Amniotic stem cell (primary cell): ENCODE results near the gene MID1.

ENCODE experiments used
- DNase-seq: peaks from one replicate; lab custom pipeline; 2025; lab: John Stamatoyannopoulos, UW

The MID1 gene, protein sequence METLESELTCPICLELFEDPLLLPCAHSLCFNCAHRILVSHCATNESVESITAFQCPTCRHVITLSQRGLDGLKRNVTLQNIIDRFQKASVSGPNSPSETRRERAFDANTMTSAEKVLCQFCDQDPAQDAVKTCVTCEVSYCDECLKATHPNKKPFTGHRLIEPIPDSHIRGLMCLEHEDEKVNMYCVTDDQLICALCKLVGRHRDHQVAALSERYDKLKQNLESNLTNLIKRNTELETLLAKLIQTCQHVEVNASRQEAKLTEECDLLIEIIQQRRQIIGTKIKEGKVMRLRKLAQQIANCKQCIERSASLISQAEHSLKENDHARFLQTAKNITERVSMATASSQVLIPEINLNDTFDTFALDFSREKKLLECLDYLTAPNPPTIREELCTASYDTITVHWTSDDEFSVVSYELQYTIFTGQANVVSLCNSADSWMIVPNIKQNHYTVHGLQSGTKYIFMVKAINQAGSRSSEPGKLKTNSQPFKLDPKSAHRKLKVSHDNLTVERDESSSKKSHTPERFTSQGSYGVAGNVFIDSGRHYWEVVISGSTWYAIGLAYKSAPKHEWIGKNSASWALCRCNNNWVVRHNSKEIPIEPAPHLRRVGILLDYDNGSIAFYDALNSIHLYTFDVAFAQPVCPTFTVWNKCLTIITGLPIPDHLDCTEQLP

DNA sequence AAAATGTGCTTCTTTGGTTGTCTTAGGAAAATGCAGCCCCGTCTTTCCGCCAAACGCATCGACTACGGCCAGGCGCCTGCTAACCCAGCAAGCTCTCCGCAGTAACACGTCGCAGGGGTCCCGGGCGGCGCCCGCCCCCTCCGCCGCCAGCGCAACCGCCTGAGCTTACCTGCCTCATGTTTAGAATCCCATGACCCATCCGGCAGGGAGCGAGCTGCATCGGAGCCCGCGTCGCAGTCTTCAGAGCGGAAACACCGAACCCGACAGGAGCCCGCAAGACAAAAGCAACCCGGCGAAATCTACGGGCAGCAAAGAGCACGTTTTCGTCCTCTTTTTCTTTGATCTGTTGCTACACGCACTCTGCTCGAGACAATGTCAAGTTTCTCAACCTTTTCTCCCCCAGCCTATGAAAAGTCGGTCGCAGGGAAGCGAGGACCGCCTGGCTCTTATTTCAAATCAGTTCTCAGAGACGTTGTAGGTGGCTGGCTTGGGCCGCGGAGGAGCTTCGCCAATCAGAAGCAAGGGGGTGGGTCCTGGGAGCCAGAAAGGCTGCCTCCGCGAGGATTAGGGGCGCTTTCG lies at the start of gene MID1:
TSS of gene MID1 (minus strand) at position 465 of the 579 bp plus-strand sequence. CDS start 53,038 bp downstream, outside the sequence.
- peak; percentile 13 for DNase-seq

DNA sequence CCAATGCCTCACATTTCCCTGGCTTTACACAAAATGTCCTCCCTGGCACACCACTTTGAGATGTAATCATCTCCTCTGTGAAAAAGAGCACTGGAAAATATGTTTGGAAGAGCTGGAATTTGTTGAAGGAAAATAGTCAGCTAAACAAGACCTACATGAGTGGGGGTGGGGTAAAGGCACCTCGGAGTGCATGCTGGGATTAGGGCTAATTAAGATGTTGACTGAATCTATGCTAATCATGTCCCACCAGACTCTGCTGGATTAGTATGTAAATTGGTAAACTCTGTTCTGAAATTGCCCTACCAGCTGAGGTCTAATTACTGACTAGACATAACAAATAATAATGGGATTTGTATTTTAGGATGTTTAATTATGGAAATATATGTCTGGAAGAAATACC lies 46.8 kb upstream of the MID1 start:
- no peak for DNase-seq

DNA sequence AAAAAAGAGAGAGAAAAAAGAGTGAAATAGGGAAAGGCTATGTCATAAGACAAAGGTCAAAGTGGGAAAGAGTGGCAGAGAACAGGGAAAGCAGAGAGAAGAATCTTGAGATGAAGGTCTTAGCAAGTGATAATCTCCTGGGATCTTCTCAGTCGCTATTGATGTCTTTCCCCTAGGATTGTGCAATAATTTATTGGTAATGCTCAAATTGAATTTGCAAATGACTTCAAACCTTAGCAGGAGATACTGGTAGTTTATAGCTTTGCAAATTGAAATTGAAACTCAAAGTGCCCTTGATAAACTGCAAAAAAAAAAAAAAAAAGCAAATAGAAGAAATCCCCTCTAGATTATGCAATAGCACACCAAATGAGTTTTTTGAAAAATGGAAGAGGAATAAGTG lies 45.7 kb upstream of the MID1 start:
- no peak for DNase-seq

DNA sequence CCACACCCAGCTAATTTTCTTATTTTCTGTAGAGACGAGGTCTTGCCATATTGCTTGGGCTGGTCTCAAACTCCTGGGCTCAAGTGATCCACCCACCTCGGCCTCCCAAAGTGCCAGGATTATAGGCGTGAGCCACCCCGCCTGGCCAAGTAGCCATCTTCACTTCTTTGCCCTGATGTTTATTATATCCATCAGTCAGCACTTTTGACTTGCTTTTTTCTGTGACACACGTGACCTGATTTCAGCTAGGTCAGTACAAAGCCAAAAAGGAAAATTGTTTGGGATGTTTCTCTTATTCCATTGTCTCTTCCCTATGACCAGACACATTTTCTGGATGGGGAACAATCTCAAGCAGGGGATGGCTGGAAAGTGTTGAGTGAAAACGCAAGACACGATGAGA lies 45.3 kb upstream of the MID1 start:
- DNase-seq, result no peak

DNA sequence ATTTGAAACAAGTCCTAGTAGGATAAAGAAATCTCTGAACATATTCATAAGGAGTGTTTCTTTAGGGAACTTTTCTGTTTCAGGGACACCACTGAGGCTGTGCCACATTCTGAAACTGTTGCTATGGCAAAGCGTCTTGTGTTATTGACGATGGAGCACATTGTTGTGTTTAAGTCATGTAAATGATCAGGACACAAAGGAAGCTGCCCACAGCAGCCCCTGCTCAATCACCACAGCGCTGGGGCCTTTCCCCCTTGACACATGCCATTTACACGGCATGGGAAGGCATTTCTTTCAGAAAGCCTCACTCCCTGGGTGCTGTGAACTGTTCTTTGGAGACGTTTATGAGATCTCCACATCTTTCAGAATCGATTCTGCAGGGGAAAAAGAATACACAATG lies 39.8 kb upstream of the MID1 start:
- no peak for DNase-seq

DNA sequence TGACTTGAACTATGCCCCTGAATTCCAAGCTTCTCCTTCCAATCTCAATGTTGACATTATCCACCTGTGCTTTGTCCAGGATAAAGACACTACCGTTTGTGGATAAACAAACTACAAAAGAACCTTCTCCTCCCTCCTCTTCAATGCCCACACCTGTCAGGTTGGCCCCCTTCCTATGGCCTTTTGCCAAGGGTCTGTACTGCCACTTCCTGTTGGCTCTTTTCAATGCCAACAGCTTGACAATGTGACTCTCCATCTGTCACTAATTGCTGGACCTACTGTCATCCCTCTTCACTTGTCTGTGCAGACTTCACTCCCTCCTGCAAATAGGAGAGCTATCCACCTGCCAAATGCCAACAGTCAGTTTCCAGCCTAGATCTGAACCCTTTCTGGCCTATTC lies 35.8 kb upstream of the MID1 start:
- no peak for DNase-seq

DNA sequence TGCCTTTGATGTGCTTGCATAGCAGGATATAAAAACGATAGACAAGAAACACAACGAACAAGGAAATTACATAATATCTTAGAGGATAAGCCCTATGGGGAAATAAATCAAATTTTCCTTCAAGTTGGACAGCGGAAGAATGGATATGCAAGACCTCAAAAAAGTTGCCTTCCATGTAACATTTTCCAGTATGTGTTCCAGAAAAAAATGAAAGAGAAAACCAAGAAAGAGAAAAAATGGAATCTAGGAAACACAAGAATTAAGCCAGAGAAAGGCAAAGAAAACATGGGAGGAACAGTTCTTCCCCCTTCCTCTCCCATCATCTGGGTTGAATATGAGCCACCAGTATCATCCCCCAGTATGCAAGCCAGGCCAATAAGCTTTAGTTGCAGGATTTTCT lies 34.6 kb upstream of the MID1 start:
- no peak for DNase-seq

DNA sequence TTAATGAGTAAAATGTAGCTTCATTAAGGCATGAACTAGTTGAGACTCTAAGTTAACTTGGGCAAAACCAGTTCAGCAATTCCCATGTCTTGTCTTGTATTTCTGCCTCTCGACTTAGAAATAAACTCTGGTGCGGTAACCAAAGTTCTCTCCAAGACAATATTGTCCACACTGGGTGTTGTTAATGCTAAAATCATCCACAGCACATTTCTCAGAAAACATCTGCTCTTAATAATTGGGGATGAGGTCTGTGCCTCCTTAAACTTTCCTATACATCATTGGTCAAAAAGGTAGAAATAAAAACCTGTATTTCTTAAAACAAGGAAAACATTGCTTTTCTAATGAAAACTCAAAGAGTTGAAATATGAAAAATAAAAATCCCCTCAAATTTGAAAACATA lies 32.9 kb upstream of the MID1 start:
- no peak for DNase-seq

DNA sequence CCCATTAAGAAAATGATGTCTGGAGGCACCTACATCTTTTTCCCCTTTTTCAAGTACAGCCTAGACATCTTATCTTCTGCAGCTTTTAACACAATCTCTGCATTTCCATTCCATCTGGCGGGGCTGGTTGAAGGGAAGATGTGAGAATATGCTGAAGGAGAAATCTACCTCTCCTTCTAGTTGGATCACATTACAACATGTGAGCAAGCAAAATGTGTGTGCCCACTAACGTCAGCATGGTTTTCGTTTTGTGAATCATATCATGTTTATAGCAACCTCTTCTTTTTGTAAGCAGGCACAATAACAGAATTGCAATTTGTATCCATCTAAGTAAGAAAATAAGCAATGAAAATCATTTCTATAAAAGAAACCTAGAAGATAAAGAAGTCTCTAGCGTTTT lies 28.9 kb upstream of the MID1 start:
- DNase-seq, result no peak

DNA sequence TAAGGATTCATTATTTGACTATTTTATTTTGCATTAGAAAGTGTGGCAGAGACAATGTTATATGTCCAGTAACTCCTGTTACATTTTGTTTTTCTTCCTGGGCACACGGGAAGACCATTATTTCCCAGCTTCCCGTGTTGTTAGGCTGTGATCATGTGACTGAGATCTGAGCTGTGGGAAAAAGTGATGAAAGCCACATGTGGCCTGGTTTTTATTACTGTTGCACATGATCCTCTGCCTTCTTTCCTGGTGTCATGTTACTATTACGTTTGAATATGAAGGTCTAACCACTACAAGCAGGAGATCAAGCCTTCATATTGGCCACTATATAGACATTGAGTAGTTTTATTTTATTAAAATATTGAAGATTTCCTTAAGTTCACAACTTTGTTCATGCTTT lies 28.2 kb upstream of the MID1 start:
- no peak for DNase-seq

DNA sequence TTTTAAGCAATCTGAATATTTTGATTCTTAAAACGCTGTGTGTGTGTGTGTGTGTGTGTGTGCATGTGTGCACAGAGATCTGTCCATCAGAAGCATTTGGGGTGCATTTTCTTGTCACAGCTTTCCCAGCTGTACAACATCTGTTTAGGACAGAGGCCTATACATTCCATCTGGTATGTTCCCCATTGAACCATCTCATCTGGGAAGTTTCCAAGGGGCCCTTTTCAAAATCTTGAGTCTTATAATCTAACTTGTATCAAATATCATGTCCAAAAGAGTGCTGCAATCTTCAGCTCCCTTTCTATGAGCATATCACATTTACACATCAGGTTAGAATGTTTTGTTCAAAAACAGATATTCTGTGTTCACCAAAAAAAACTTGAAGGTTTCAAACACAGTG lies 16.5 kb upstream of the MID1 start:
- DNase-seq, result no peak

DNA sequence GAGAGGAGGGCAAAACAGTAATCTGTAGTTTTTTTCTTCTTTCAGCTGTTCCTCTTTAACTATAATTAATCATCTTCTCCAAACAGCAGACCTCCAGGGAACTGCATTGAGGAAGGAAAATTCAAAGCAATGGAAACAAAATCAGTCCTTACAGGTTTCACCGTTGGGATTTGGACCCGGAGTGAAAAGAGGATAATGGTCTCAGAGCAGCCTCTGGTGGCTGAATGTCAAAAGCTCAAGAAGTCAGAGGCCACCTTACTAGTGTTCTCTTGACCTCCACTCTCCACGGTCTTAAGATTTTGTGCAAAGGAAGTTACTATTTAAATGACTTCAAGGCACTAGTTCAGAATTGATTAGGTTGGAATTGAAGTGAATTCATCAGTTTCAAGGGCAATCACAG lies 16.0 kb upstream of the MID1 start:
- peak; percentile 11 for DNase-seq

DNA sequence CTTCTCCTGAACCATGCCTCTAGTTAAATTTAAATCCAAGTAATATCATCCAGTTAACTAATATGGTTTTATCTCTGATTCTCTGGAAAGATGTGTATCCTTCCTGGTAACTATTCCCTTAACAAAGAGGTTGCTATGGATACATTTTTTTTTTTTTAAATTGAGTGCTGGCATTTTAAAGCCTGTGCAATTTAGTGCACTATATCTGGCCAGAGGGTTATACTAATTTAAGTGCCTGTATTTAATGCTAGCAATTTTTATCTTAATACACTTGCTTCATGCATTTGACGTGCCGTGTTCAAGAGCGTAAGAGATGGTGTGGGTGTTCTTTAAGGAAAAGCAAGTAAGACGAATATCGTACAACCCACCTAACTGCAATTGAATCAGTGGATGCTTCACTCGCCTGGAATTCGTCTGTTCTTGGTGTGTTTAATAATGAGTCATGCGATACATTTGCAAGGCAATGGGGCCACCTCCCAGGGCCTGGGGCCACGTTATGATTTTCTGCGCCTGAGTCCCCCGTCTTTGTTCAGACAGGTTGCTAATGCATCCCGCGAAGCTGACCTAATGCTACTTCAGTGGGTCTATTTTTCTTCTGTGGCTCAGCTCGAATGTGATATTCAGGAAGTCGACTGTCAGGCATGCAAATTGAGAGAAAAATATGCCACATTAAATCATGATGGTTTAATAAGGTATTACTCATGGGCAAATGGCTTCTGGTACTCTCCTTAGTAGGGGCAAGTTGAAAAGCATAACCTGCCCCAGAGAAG lies 14.2 kb upstream of the MID1 start:
- peak; percentile 54 for DNase-seq

DNA sequence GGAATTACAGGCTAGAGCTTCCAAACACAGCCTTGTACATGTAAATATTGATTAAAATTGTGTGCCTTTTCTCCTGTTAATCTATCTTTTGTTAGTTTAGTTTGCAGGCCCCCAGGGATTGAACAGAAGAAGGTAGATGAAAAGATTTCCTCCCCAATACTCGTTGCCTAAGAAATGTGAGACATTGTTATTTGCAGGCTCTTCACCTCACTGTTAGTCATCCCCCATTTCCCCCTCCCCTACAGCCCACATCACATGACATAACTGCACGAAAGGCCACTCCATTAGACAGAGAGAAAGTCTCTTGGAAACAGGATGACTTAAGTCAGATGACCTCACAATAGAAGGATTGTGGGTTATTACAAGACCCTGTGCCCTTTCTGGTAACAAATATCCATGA lies 13.3 kb upstream of the MID1 start:
- DNase-seq, result peak; percentile 27

DNA sequence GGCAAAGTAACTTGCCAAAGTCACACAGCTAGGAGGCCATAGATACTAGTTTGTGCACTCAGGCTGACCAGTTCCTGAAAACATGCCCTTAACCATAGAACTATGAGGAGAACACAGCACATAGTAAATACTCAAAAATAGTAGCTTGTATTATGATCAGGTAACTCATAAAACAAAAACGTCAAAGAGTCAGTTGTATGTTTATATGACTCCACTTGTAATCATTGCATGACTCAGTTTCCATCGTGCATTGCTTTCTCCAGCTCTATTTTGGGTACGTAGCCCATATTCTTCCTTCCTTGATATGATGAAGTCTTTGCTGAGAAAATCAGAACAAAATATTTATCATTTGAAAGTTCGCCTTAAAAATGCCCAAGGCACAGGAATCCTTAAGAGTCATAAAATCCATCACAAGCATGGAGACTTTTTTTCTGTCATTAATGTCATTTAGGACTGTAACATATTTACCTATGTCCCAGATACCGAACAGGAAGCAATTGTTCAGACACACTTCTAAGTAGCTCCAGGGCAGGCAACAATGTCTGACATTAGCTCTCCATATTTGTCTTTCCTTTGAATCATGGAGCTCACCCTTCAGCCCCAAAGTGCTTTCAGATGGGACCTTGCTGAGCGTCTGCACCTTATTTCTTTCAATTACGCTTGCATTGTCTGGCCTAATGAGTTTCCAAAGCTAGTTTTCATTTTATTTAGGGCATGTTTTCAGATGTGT lies 11.2 kb upstream of the MID1 start:
- no peak for DNase-seq

DNA sequence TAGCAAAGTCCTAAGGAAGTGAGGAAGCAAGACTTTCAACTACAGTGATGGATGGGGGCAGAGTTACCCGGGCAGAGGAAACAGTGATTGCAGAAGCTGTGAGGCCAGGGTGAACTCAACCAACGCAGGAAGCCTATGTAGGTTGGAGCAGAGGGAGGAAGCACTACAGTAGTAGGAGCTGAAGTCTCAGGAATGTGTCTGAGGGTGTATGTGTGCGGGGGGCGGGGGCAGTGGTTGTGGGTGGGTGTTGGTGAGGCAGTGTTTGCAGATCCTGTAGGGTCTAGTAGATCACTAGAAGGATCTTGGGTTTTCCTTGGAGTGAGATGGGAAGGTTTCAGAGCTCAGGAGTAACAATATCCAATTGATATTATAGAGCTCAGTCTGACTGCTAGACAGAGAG lies 9.9 kb upstream of the MID1 start:
- no peak for DNase-seq

DNA sequence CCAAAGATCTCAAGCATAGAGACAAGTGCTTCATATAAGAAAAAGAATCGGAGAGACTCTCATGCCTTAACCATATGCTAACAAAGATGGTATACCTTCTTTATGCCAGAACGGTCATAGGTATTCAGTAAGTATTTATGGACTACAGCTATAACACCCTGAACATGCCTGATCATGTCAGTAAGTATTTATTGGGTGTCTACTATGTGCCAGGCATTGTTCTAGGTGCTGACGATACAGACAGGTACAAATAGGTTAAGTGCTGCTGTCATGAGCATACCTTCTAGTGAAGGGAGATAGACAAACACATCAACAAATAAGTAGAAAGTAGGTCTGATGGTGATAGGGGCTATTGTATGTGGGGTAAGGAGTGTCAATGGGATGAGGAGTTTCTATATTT lies 9.5 kb upstream of the MID1 start:
- DNase-seq, result no peak

DNA sequence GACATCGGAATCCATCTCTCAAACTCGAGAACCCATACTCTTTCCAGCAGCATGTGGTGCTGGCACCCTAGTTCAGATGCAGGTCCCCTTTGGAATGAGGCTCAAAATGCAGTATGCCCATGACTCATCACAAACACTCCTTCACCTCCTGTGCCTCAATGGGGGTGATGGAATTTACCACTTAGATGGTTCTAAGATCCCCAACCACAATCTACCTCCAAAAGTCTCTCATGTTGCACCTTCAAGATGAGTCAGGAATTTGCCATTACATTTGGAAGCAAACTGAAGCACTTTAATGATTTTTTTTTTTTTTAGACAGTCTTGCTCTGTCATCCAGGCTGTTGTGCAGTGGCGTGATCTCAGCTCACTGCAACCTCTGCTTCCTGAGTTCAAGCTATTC lies 8.5 kb upstream of the MID1 start:
- no peak for DNase-seq

DNA sequence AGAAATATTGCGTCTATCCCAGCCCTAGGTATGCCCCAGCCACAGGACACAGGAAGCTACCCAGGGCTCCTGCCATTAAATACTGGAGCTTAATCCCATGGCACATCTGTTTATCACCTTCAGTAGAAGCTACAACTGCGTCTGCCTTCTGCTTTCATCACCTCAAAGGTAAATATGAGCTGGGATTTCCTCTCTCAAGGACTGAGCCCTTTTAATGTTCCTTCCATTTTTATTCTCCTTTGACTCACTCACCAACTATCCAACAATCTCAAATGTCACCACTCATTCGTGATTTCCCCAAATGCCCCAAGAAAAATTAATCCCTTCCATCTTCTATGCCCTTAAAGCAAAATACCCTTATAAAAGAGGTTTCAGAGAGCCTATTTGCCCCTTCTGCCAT lies 1.8 kb upstream of the MID1 start:
- DNase-seq, result no peak

DNA sequence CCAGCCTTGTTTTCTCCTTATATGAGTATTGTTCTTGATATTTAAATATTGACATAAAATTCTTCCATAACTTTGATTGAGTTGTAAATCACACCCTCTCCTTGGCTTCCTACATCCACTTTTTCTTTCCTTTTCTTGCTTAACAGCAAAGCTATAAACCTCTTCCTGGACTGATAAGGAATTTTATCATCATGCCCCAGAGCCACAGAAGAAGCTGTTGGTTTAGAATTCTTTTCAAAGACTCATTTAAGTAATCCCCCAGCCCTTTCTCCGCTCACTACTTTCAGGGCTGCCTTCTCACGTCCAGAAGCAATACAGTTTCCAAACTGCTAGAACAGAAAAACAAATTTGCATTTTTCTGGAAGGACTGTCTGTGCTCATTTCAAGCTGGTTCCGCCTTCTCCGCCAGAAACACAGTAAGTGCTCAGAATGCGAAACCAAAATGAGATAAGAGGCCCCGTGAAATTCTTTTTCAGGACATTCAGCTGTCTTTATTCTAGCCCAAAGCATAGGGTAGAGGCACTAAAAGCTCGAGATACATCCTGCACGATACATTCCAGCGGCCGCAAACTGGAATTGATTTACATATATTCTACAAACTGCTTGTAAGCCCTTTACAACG lies 849 bp downstream of the MID1 start:
- DNase-seq, result no peak

DNA sequence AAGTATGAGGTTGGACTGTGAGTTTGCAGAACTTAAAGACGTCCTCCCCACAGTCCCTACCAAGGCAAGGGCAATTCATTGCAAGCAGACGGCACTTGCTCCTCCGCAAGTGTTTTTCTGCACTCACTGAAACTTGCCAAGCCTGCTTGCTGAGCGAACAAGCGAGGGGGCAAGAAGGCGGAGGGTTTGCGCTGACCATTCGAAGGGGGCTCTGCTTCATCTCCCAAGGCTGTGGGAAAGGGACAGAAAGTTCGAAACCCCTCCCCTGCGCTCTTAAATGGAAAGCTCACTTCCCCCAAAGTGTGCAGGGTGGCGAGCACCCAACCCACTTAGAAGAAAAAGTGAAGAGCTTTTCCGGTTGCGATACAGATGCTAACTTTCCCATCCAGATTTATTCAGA lies 1.4 kb downstream of the MID1 start:
- DNase-seq, result no peak

DNA sequence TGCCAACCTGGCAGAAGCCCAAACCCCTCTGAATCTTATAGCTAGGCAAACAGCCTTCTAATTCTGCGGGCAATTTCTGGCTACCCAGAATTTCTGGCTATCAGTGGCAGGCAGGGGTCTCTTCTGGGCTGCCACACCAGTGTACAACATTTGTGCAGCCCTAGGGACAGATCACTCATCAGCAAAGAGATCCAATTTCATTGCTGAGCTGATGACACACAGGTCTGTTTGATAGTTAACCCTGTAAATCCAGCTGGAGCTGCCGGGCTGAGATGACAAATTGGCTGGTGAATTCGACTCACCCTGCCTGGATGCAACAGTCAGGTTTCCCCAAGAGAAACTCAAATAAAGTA lies 2.4 kb downstream of the MID1 start:
- no peak for DNase-seq
